Measurements from ENCODE around the gene CAMK1G. TPM values are rescaled to one million over a fixed set of nuclear protein-coding genes. Genes with fewer than 3 reads are reported as not detected.

Gene CAMK1G
- polyA plus RNA-seq, 1 donor from 2014 or later: 3.0 TPM

- Histone ChIP-seq H3K36me3 (ENCODE audit: insufficient read depth, low read length) (no peaks in the 10 kb centered on the region), H3F3A (ENCODE audit: insufficient read depth, low read length, poor library complexity, severe bottlenecking) (no peaks in the 10 kb centered on the region), H3K79me2 (replicated peaks; ENCODE audit: insufficient read depth, low read length) (no peaks in the 10 kb centered on the region), H3K9me2 (ENCODE audit: insufficient read depth, low read length) (no peaks in the 10 kb centered on the region), H3K4me2 (ENCODE audit: low read length) (no peak overlapping the region), H3K27ac (ENCODE audit: low read length) (no peak overlapping the region), H4K20me1 (ENCODE audit: insufficient read depth) (no peaks in the 10 kb centered on the region), H3K27me3 (ENCODE audit: insufficient read depth, low read depth, low read length) (no peaks in the 10 kb centered on the region), H3K9ac (ENCODE audit: low read length) (no peak overlapping the region), H2AFZ (ENCODE audit: low read depth, low read length) (no peak overlapping the region), H3K4me3 (ENCODE audit: low read length) (no peak overlapping the region), H3K9me3 (ENCODE audit: low read length) (no peaks in the 10 kb centered on the region)
- TF ChIP-seq CTCF (IDR thresholded peaks at IDR 0.05; ENCODE audit: poor library complexity, severe bottlenecking): no peak
- no peak for TF ChIP-seq EZH2 (IDR thresholded peaks at IDR 0.05; ENCODE audit: borderline replicate concordance, insufficient read depth, low read length, poor library complexity, severe bottlenecking)
- no peak for TF ChIP-seq RAD21 (conservative IDR thresholded peaks at IDR 0.05)
- TF ChIP-seq SMC3 (conservative IDR thresholded peaks at IDR 0.05; ENCODE audit: poor library complexity): no peak
- no peak for TF ChIP-seq POLR2AphosphoS5 (IDR thresholded peaks at IDR 0.05)
These were observed 31.4 kb downstream of the CAMK1G start for GRCh38 chr1:209614906-209615305.

GRCh38 chr1:209616366-209617046 lies 33.0 kb downstream of the CAMK1G start:
- Histone ChIP-seq H3K9me2 (ENCODE audit: insufficient read depth, low read length) (no peaks in the 10 kb centered on the region), H3K79me2 (replicated peaks; ENCODE audit: insufficient read depth, low read length) (no peaks in the 10 kb centered on the region), H2AFZ (ENCODE audit: low read depth, low read length) (no peak overlapping the region), H3K27ac (ENCODE audit: low read length) (no peak overlapping the region), H3F3A (ENCODE audit: insufficient read depth, low read length, poor library complexity, severe bottlenecking) (no peaks in the 10 kb centered on the region), H3K4me3 (ENCODE audit: low read length) (no peak overlapping the region), H3K9ac (ENCODE audit: low read length) (no peak overlapping the region), H3K27me3 (ENCODE audit: insufficient read depth, low read depth, low read length) (no peaks in the 10 kb centered on the region), H3K9me3 (ENCODE audit: low read length) (no peaks in the 10 kb centered on the region), H4K20me1 (ENCODE audit: insufficient read depth) (no peaks in the 10 kb centered on the region), H3K36me3 (ENCODE audit: insufficient read depth, low read length) (no peaks in the 10 kb centered on the region), H3K4me2 (ENCODE audit: low read length) (no peak overlapping the region)
- TF ChIP-seq RAD21 (conservative IDR thresholded peaks at IDR 0.05) (no peak), EZH2 (IDR thresholded peaks at IDR 0.05; ENCODE audit: borderline replicate concordance, insufficient read depth, low read length, poor library complexity, severe bottlenecking) (no peak), REST (IDR thresholded peaks at IDR 0.05; ENCODE audit: borderline replicate concordance) (no peak), EP300 (conservative IDR thresholded peaks at IDR 0.05; ENCODE audit: poor library complexity, severe bottlenecking) (no peak), MXI1 (conservative IDR thresholded peaks at IDR 0.05; ENCODE audit: poor library complexity, severe bottlenecking) (no peak), POLR2AphosphoS5 (IDR thresholded peaks at IDR 0.05) (no peak), TAF1 (IDR thresholded peaks at IDR 0.05; ENCODE audit: low read depth) (no peak), SMC3 (conservative IDR thresholded peaks at IDR 0.05; ENCODE audit: poor library complexity) (no peak), CTCF (IDR thresholded peaks at IDR 0.05; ENCODE audit: poor library complexity, severe bottlenecking) (no peak)
